RWPE2 (cell line): ENCODE results near the gene GPR61.

Experiments used
- ATAC-seq: fragments of 200-7000 bp; cut with Tn5 transposase; 3 replicates; pipeline ENCODE4 v1.9.1; 2021; ENCODE audit warnings: low read depth
- DNase-seq: peaks from one replicate; pipeline ENCODE4 v3.0.0-alpha.2; 2020; ENCODE audit warnings: low spot score
- H3K27ac ChIP-seq: fragments of 450-650 bp; 2 replicates; pipeline ENCODE4 v1.5.1; 2017; ENCODE audit warnings: mild to moderate bottlenecking; ENCODE audit not compliant: poor library complexity, severe bottlenecking
- H3K27me3 ChIP-seq: fragments of 250-450 bp; sonication (Bioruptor Pico); 2 replicates; pipeline ENCODE4 v1.5.1; 2021; ENCODE audit warnings: mild to moderate bottlenecking, moderate library complexity; ENCODE audit not compliant: insufficient read depth, poor library complexity, severe bottlenecking
- H3K36me3 ChIP-seq: fragments of 250-450 bp; sonication (Bioruptor Pico); 2 replicates; pipeline ENCODE4 v1.5.1; 2020; ENCODE audit warnings: low read depth, mild to moderate bottlenecking, moderate library complexity
- H3K4me1 ChIP-seq: fragments of 250-450 bp; sonication (Bioruptor Pico); 2 replicates; pipeline ENCODE4 v1.5.1; 2021; ENCODE audit warnings: mild to moderate bottlenecking, moderate library complexity; ENCODE audit not compliant: insufficient read depth, poor library complexity, severe bottlenecking
- H3K4me3 ChIP-seq: fragments of 250-450 bp; sonication (Bioruptor Pico); 2 replicates; pipeline ENCODE4 v1.5.1; 2021; ENCODE audit warnings: mild to moderate bottlenecking, moderate library complexity; ENCODE audit not compliant: severe bottlenecking
- H3K9me3 ChIP-seq: fragments of 250-450 bp; sonication (Bioruptor Pico); 2 replicates; pipeline ENCODE4 v1.5.1; 2021; ENCODE audit warnings: mild to moderate bottlenecking, moderate library complexity; ENCODE audit not compliant: severe bottlenecking
- TF ChIP-seq, protein P1 (sequence below): fragments of 450-650 bp; IDR thresholded peaks from one replicate; pipeline ENCODE4 v1.5.1; 2017; ENCODE audit warnings: mild to moderate bottlenecking, moderate library complexity; ENCODE audit not compliant: poor library complexity, severe bottlenecking

The GPR61 gene

DNA sequence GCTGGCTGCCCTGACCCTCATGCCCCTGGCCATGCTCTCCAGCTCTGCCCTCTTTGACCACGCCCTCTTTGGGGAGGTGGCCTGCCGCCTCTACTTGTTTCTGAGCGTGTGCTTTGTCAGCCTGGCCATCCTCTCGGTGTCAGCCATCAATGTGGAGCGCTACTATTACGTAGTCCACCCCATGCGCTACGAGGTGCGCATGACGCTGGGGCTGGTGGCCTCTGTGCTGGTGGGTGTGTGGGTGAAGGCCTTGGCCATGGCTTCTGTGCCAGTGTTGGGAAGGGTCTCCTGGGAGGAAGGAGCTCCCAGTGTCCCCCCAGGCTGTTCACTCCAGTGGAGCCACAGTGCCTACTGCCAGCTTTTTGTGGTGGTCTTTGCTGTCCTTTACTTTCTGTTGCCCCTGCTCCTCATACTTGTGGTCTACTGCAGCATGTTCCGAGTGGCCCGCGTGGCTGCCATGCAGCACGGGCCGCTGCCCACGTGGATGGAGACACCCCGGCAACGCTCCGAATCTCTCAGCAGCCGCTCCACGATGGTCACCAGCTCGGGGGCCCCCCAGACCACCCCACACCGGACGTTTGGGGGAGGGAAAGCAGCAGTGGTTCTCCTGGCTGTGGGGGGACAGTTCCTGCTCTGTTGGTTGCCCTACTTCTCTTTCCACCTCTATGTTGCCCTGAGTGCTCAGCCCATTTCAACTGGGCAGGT is 3.8 kb downstream of the GPR61 start:
- Histone ChIP-seq H3K4me1 (peaks cover 9% of the 10 kb centered on the region), H3K9me3 (no peaks in the 10 kb centered on the region), H3K27ac (no peak overlapping the region), H3K4me3 (no peak overlapping the region), H3K27me3 (no peaks in the 10 kb centered on the region), H3K36me3 (no peaks in the 10 kb centered on the region)
- TF ChIP-seq, protein P1, sequence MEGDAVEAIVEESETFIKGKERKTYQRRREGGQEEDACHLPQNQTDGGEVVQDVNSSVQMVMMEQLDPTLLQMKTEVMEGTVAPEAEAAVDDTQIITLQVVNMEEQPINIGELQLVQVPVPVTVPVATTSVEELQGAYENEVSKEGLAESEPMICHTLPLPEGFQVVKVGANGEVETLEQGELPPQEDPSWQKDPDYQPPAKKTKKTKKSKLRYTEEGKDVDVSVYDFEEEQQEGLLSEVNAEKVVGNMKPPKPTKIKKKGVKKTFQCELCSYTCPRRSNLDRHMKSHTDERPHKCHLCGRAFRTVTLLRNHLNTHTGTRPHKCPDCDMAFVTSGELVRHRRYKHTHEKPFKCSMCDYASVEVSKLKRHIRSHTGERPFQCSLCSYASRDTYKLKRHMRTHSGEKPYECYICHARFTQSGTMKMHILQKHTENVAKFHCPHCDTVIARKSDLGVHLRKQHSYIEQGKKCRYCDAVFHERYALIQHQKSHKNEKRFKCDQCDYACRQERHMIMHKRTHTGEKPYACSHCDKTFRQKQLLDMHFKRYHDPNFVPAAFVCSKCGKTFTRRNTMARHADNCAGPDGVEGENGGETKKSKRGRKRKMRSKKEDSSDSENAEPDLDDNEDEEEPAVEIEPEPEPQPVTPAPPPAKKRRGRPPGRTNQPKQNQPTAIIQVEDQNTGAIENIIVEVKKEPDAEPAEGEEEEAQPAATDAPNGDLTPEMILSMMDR = no peak
- DNase-seq (no peak), ATAC-seq (no peak)

DNA sequence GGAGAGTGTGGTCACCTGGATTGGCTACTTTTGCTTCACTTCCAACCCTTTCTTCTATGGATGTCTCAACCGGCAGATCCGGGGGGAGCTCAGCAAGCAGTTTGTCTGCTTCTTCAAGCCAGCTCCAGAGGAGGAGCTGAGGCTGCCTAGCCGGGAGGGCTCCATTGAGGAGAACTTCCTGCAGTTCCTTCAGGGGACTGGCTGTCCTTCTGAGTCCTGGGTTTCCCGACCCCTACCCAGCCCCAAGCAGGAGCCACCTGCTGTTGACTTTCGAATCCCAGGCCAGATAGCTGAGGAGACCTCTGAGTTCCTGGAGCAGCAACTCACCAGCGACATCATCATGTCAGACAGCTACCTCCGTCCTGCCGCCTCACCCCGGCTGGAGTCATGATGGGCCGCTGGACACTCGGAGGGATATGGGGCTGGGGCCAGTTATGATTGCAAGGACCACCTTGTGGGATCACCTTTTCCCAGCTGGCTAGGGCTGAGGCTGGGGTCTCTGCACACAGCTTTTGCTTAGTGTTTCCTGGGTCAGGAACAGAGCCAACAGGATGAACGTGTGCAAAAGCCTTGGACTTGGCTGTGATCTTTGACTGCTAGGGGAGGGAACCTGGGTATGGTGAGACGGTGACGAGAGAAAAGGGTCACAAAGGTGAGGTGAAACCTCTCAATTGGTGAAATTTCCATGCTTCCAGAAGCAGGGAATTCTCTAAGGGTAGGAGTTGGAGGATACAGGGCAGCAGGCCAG is 4.5 kb downstream of the GPR61 start:
- no peak for ATAC-seq

DNA sequence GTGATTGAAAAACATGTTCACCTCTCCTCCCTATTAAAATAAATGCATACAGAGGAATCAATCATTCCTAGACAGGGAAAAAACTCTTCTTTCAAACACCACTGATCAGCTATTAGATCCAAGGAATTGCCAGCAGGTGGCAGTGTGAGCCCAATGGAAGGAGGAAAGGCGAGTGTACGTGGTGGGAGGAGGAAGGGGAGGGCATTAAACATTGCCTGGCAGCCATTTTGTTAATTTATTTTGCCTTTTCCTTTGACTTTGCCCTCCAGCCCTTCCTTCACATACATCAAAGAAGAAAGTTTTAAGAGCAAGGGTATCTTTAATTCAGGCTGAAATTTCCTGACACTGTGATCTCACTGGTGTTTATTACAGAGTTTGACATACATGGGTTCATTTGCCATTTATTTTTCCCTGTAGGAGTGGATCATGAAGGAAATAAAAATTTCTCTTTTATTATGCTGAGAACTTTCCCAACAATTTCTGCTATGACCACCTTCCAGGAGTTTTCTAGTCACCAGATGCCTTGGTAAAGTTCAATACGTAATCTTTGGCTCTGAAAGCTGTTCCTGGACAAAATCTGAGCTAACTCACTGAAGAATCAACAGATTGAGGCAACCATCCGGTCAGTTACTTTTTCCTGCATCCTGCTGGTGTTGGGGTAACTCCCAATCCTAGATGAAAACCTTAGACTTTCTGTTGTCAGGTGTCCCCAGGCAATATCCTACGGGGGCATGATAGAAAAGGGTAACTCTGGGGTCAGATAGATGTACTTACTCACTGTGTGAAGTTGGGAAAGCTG is 6.8 kb downstream of the GPR61 start:
- Histone ChIP-seq H3K4me3 (peak overlapping the region; percentile 74), H3K27ac (peak overlapping the region; percentile 62), H3K4me1 (peaks cover 14% of the 10 kb centered on the region), H3K27me3 (no peaks in the 10 kb centered on the region), H3K36me3 (0 out of 2 replicates have a peak, but pooled peaks cover 3% of the 10 kb centered on the region), H3K9me3 (no peaks in the 10 kb centered on the region)
- TF ChIP-seq, protein P1 = peak; percentile 94
- ATAC-seq (peak; percentile 65), DNase-seq (peak; percentile 77)

More for the DNA sequence above, 4.5 kb downstream of the GPR61 start:
- TF ChIP-seq, protein P1 = no peak
- Histone ChIP-seq H3K27ac (no peak overlapping the region), H3K4me1 (peaks cover 9% of the 10 kb centered on the region), H3K36me3 (no peaks in the 10 kb centered on the region), H3K4me3 (no peak overlapping the region), H3K27me3 (no peaks in the 10 kb centered on the region), H3K9me3 (no peaks in the 10 kb centered on the region)
- no peak for DNase-seq

DNA sequence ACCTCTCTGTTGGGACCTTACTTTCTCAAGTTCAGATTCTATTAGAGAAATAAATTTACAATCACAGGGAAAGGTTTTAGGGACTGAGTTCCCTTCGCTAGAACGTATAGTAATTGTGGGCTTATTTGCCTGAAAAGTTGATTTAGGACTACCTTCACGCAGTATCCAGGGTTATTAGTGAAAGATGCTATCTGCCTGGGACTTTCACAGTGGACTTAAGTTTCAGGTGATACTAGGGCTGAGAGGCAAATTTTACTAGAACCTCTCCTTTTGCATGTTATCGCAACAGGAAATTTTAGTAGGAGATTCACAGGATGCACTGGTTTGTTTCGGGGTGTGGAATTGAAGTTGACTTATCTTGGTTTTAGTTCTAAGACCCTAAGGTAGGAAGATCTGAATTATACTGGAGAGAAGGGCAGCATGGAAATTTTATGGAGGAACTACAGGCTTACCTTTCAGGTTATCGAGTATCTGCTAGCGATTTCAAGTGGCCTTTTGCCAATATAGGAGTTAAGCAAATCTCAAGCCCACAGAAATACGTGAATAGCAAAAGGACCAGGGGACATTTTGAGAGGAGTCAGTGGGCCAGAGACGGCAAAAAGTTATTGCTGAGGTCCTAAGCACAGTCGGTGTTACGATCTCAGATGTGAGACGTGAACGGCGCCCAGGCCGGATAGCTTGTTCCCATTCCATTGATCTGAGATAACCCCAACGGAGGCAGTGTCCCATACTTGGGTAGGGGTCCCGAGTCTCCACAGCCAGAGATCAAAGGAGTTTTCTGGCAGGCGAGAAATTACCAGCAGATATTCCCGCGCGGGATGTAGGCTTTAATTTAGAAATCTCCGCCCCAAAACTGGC is 8.0 kb downstream of the GPR61 start:
- ATAC-seq = no peak
- Histone ChIP-seq H3K27ac (peak overlapping the region; percentile 62), H3K4me3 (peak overlapping the region; percentile 74), H3K36me3 (peaks cover 10% of the 10 kb centered on the region), H3K4me1 (peaks cover 14% of the 10 kb centered on the region), H3K27me3 (no peaks in the 10 kb centered on the region), H3K9me3 (no peaks in the 10 kb centered on the region)
- no peak for DNase-seq
- TF ChIP-seq, protein P1 = no peak
